Subcutaneous abdominal adipose tissue (tissue), 5 donors: ENCODE data around the gene ENPEP.

Experiments
- H3K27ac ChIP-seq: one replicate; pipeline ENCODE4 v1.7.0; 2013; ENCODE audit warnings: low read depth, mild to moderate bottlenecking, inconsistent platforms, low read length, moderate library complexity
- H3K27me3 ChIP-seq, 5 donors: one replicate each; pipeline ENCODE4 v1.7.0; 2013; ENCODE audit warnings: low read length in 5 of 5, inconsistent platforms in 1 of 5; ENCODE audit not compliant: control insufficient read depth in 5 of 5, insufficient read depth in 4 of 5
- H3K36me3 ChIP-seq, 5 donors: one replicate each; pipeline ENCODE4 v1.7.0; 2013; ENCODE audit warnings: low read length in 5 of 5; ENCODE audit not compliant: control insufficient read depth in 5 of 5, insufficient read depth in 5 of 5
- H3K4me1 ChIP-seq, 5 donors: one replicate each; pipeline ENCODE4 v1.7.0; 2013; ENCODE audit warnings: low read length in 5 of 5, mild to moderate bottlenecking in 3 of 5, moderate library complexity in 1 of 5; ENCODE audit not compliant: control insufficient read depth in 5 of 5, insufficient read depth in 5 of 5
- H3K4me3 ChIP-seq, 5 donors: one replicate each; pipeline ENCODE4 v1.7.0; 2013; ENCODE audit warnings: low read length in 5 of 5, low read depth in 1 of 5
- H3K9ac ChIP-seq, 5 donors: one replicate each; pipeline ENCODE4 v1.7.0; 2013; ENCODE audit warnings: low read length in 5 of 5, mild to moderate bottlenecking in 4 of 5, moderate library complexity in 3 of 5
- H3K9me3 ChIP-seq, 5 donors: one replicate each; pipeline ENCODE4 v1.7.0; 2013; ENCODE audit warnings: low read length in 5 of 5; ENCODE audit not compliant: control insufficient read depth in 5 of 5
- donor health status: healthy.
- donor health status: healthy.
- donor health status: healthy.
- donor health status: healthy.
- donor health status: healthy.

ENPEP gene

DNA sequence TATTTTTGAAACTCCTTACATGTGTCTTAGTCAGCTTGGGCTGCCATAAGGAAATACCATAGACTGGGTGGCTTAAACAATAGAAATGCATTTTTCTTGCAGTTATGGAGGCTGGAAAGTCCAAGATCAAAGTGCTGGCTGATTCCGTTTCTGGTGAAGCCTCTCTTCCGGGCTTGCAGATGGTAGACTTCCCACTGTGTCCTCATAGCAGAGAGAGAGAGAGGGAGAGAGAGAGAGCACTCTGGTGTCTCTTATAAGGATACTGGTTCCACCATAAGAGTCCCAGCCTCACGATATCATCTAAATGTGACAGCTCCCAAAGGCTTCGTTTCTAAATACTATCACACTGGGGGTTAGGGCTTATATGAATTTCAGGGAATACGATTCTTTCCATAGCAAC, 39.7 kb downstream of the ENPEP start:
- Histone ChIP-seq H3K4me1 (peaks cover 0 to 3% (median 0%) of the 10 kb centered on the region in 5 donors), H3K9ac (peak overlapping the region in 2 of 5 donors; percentile 56 to 66), H3K36me3 (peaks cover 0 to 5% (median 0%) of the 10 kb centered on the region in 5 donors), H3K9me3 (no peaks in the 10 kb centered on the region), H3K27me3 (no peaks in the 10 kb centered on the region), H3K27ac (no peak overlapping the region), H3K4me3 (peak overlapping the region in 3 of 5 donors; percentile 63 to 78 (median 72))

DNA sequence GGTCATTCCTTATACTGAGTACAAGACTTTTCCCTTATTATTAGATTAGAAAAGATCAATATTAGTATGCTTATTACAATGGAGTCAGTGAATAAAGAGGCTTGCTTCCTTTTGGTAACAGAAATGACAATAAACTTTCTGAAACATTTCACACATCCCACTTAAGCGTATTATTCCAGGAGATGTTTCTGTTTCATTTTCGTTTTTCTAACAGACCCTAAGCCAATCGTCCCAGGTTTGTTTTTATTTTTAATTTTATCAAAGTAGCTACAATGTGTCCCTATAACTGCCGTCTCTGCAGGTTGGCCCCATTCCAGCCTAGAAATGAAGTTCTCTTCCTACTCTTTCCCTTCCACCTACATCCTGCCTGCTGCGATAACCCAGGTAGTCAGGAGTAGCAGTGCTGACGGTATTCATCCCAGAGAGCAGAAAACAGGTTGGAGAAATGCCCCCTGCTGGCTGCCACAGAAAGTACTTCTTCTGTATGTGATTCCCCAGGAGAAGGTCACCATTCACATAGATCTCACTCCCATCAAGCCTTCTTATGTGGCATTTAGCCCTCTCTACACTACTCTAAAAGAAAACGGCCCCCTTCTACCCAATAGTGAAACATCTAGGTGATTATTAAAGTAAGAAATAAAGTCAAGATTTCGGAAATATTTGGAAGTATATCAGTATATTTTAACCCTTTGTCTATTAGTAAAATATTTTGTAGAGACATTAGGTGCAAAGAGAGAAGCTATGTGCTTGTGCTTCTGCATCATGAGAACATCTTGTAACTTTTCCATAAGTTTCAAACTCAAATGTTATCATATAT, 40.4 kb downstream of the ENPEP start:
- Histone ChIP-seq H3K36me3 (peaks cover 0 to 5% (median 0%) of the 10 kb centered on the region in 5 donors), H3K4me1 (peaks cover 0 to 3% (median 0%) of the 10 kb centered on the region in 5 donors), H3K27me3 (no peaks in the 10 kb centered on the region), H3K9me3 (no peaks in the 10 kb centered on the region), H3K9ac (peak overlapping the region in 3 of 5 donors; percentile 25 to 66 (median 30)), H3K27ac (no peak overlapping the region), H3K4me3 (peak overlapping the region; percentile 36 to 78 (median 72))

DNA sequence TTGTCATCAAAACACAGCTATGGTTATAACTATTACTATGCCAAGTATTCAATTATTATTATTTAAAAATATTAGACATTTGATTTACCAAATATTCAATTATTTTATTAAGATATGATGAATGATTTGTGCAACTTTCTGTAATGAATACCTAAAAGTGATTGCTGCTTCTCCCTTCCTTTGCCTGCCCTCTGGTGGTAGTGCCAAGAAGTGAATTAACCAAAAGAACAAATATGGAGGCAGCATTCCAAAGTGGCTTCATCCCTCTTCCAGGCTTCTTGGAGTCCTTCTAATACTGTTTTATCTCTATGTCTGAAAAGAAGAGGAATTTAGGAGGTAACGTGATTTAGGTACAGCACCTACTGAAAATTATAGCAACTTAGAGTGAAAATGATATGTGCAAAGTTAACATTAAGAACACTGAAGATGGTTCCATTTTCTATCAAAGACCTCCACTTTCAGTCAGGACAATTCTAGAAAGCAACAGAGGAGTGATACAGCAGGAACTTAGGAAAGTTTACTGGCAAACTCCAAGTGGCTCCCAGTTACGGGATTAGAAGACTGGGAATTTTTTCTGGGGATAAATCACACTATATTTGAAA, 43.0 kb downstream of the ENPEP start:
- peaks cover 0 to 5% (median 0%) of the 10 kb centered on the region in 5 donors for H3K36me3 ChIP-seq
- no peaks in the 10 kb centered on the region for H3K9me3 ChIP-seq
- H3K27ac ChIP-seq = no peak overlapping the region
- H3K4me3 ChIP-seq = no peak overlapping the region
- H3K4me1 ChIP-seq = peaks cover 0 to 3% (median 0%) of the 10 kb centered on the region in 5 donors
- no peaks in the 10 kb centered on the region for H3K27me3 ChIP-seq
- H3K9ac ChIP-seq = no peak overlapping the region

DNA sequence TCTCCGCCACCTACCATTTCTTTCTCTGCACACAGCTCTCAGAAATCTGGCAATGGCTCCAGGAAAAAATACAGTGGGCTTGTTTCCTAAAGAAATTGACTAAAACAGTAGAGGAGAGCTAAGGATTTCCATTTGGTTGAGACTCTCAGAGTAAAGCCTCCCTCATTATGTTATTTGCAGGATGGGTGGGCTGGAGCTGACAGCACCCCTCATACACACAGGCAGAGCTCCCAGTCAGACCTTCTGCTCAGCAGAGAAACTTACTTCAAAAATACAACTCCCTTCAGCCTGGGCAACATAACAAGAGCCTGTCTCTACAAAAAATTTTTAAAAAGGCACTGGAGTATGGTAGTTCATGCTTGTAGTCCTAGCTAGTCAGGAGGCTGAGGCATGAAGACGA, 44.9 kb downstream of the ENPEP start:
- no peak overlapping the region for H3K4me3 ChIP-seq
- no peaks in the 10 kb centered on the region for H3K4me1 ChIP-seq
- no peaks in the 10 kb centered on the region for H3K9me3 ChIP-seq
- H3K9ac ChIP-seq = no peak overlapping the region
- H3K36me3 ChIP-seq = peaks cover 0 to 5% (median 0%) of the 10 kb centered on the region in 5 donors
- H3K27ac ChIP-seq = no peak overlapping the region
- no peaks in the 10 kb centered on the region for H3K27me3 ChIP-seq

DNA sequence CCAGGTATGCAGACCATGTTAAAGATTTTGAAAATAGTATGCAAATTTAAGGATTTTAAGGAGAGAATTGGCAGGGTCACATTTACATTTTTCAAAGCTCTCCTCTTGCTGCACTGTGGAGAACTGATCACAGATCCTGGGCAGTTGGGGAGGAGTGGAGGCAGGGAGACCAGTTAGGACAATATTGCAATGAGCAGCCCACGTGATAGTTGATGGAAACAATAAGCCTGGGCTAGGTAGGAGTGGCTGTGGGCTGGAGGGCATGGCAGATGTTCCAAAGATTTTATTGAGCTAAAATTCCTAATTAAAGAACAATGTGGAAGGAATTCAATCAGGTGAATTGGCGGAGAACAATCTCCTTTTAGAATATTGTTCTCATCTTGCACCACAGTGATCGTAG, 50.6 kb downstream of the ENPEP start:
- Histone ChIP-seq H3K27me3 (no peaks in the 10 kb centered on the region), H3K4me3 (no peak overlapping the region), H3K27ac (no peak overlapping the region), H3K9me3 (no peaks in the 10 kb centered on the region), H3K9ac (no peak overlapping the region), H3K4me1 (no peaks in the 10 kb centered on the region), H3K36me3 (no peaks in the 10 kb centered on the region)

DNA sequence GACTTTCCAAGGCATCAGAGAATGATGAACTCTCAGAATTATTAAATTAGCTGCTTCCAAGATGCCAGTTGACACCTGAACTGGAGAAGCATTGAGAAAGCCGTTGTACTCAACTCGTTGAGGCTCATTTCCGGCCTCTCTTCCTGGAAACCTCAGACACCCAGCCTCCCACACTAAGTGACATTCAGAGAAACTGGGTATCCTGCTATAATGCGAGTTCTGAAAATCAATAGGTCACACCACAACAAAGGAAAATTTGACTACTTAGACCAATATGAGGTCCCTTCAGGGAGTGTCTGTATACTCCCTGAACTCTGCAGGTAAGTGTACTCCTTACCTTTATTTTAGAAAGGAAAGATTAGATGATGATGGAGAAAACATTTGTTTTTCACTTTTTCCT, 51.2 kb downstream of the ENPEP start:
- Histone ChIP-seq H3K36me3 (no peaks in the 10 kb centered on the region), H3K27me3 (no peaks in the 10 kb centered on the region), H3K27ac (no peak overlapping the region), H3K4me3 (no peak overlapping the region), H3K9ac (no peak overlapping the region), H3K4me1 (no peaks in the 10 kb centered on the region), H3K9me3 (no peaks in the 10 kb centered on the region)

DNA sequence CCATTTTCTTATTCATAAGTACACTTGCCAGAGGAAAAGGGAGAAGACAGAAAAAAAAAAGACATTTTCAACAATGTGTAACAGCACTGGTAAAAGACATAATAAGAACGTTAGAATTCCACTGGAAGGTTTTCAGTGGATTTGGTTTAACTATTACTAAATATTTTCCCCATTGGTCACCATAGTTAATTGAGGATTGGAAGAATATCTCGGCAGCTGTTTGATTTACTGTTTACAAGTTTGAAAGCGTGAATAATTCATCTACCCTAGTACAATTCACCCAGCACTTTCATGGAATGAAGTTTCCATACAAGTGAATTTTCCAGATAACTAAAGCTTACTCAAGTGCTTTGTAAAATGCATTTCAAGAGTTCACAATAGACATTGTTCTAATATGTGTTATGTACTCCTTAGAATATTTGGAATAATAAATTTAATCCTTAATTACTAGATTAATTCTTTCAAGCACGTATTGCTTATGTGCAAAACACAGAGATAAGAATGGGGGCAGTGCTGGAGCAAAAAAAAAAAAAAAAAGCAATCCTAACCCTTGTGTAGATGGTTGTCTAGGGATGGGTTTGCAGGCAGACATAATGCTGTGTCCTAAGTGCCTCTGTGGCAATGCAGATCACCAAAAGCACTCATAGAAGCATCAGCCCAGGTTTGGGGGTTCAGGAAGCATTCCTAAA, 57.1 kb downstream of the ENPEP start:
- H3K36me3 ChIP-seq = no peaks in the 10 kb centered on the region
- no peaks in the 10 kb centered on the region for H3K4me1 ChIP-seq
- H3K27ac ChIP-seq = no peak overlapping the region
- H3K9me3 ChIP-seq = peaks cover 0 to 2% (median 0%) of the 10 kb centered on the region in 5 donors
- no peaks in the 10 kb centered on the region for H3K27me3 ChIP-seq
- no peak overlapping the region for H3K9ac ChIP-seq
- no peak overlapping the region for H3K4me3 ChIP-seq

DNA sequence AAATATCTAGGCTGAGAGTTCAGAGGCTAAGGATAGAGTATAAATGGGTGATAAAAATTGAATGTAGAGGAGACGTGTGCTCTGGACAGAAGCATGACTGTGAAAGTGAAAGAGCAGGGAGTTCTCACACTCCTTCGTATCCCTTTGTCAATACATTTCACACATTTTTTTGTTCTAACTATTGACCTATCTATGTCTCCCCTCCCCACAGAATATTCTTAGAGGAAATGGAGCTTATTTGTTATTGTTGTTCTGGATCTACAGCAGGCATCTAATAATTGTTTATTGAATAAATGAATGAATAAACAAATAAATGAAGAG, 57.6 kb downstream of the ENPEP start:
- no peaks in the 10 kb centered on the region for H3K4me1 ChIP-seq
- no peak overlapping the region for H3K4me3 ChIP-seq
- H3K27me3 ChIP-seq = no peaks in the 10 kb centered on the region
- H3K9ac ChIP-seq = no peak overlapping the region
- H3K9me3 ChIP-seq = peaks cover 0 to 2% (median 0%) of the 10 kb centered on the region in 5 donors
- H3K27ac ChIP-seq = no peak overlapping the region
- H3K36me3 ChIP-seq = no peaks in the 10 kb centered on the region

DNA sequence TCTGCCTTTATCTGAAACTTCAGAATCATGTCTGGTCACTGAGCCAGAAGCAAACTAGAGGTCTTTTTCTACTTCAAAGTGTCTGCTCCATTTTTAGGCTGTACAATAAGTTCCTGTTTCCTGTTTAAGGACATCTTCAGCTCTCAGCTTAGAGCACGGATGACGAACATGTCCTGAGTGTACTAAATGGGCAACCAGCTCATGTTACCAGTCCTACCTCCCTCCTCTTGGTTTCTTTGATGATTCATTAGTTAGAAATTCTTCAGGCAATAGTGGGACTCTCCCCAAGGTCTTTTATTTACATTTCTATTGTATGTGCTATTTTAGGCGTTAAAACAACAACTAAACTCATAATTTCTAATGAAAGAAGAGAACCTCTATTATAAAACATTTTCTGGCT, 58.0 kb downstream of the ENPEP start:
- Histone ChIP-seq H3K36me3 (no peaks in the 10 kb centered on the region), H3K4me1 (no peaks in the 10 kb centered on the region), H3K27me3 (no peaks in the 10 kb centered on the region), H3K27ac (no peak overlapping the region), H3K9ac (no peak overlapping the region), H3K4me3 (no peak overlapping the region), H3K9me3 (peaks cover 0 to 2% (median 0%) of the 10 kb centered on the region in 5 donors)

DNA sequence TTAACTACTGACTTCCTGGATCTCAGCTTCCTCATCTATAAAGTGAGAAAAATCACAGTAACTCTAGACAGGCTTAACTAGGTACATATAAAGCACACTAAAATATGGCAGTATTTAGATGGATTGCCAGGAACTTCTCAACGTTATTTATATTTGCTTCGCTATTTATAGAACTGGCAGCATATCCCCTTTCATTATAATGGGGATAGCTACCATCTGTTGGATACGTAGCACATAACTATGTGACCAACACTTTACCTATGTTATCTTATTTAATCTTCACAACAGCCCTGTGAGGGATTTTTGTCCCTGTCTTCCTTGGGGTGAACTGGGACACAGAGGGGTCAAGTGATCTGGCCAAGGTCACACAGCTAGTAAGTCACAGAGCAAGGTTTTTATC, 64.6 kb downstream of the ENPEP start:
- no peak overlapping the region for H3K27ac ChIP-seq
- no peak overlapping the region for H3K9ac ChIP-seq
- no peaks in the 10 kb centered on the region for H3K4me1 ChIP-seq
- H3K9me3 ChIP-seq = peaks cover 0 to 2% (median 0%) of the 10 kb centered on the region in 5 donors
- no peak overlapping the region for H3K4me3 ChIP-seq
- H3K27me3 ChIP-seq = no peaks in the 10 kb centered on the region
- H3K36me3 ChIP-seq = no peaks in the 10 kb centered on the region
